ENCODE measurements around the gene PAWR. TPM values are rescaled to one million over a fixed set of nuclear protein-coding genes. Genes with fewer than 3 reads are reported as not detected.

The PAWR gene
- total and polyA plus RNA-seq, 9 of the 15 experiments (the other 6 are each of a cell fraction or from before 2014, with no cell fraction given): 0.82 TPM; not detected in 8

DNA sequence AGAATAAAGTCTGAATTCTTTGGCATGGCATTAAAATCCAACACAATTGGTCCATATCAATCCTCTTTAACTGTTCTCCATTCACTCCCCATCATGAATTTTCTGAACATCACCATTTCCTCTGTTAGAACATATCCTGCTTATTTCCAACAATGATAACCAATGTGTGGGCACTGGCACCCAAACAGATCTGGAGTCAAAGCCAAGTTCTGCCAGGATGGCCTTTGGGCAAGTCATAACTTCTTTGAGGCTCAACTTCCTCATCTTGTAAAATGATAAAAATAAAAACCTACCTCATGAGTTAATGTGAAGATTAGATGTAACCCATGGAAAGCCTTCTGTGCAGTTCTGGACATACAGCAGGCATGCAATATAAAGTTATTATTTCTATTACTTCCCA is 12.5 kb downstream of the PAWR start:
- ChIA-PET CTCF (ENCODE audit: low intra/inter-chr PET ratio) (no interaction called here), POLR2A (no interaction called here)
- Histone ChIP-seq H3K9me1 (ENCODE audit: control insufficient read depth, insufficient read depth, low read length) (no peaks in the 10 kb centered on the region), H3K9ac (ENCODE audit: insufficient read depth in 1 of 2, low read depth in 2 of 2, low read length in 2 of 2) (no peak overlapping the region), H3K4me3 (no peak overlapping the region), H3K4me1 (replicated peaks in 1 of 2; ENCODE audit: control insufficient read depth in 2 of 2, insufficient read depth in 2 of 2, low read length in 2 of 2) (no peaks in the 10 kb centered on the region), H3K9me3 (replicated peaks; ENCODE audit: control insufficient read depth, insufficient read depth, low read depth, low read length) (no peaks in the 10 kb centered on the region), H3K36me3 (ENCODE audit: control insufficient read depth, insufficient read depth, low read length) (no peaks in the 10 kb centered on the region), H3K79me2 (ENCODE audit: control insufficient read depth, insufficient read depth, low read length) (no peaks in the 10 kb centered on the region), H2AFZ (ENCODE audit: low read depth, low read length) (no peak overlapping the region), H3K27ac (ENCODE audit: extremely low read depth, low read depth, low read length) (no peak overlapping the region), H3K4me2 (ENCODE audit: insufficient read depth, low read length) (no peak overlapping the region), H3K27me3 (ENCODE audit: control insufficient read depth in 2 of 2, insufficient read depth in 2 of 2, low read length in 2 of 2) (no peaks in the 10 kb centered on the region), H4K20me1 (replicated peaks; ENCODE audit: control insufficient read depth, insufficient read depth, low read length) (no peaks in the 10 kb centered on the region)
- intact Hi-C loops (cut with micrococcal nuclease) (no loop called here), in situ Hi-C loops (cut with MboI) (no loop called here)
- no peak for ATAC-seq
- TF ChIP-seq OTX1 (CRISPR knock-in tag; IDR thresholded peaks at IDR 0.05) (no peak), HDGF (IDR thresholded peaks at IDR 0.05) (no peak), NFE2L1 (tag; IDR thresholded peaks at IDR 0.05; ENCODE audit: borderline replicate concordance, low read depth) (no peak), POLR2B (IDR thresholded peaks at IDR 0.05; ENCODE audit: low read depth, partially characterized antibody) (no peak), WHSC1 (IDR thresholded peaks at IDR 0.05; ENCODE audit: low read length) (no peak), PML (IDR thresholded peaks at IDR 0.05; ENCODE audit: low read length) (no peak), JUN (IDR thresholded peaks at IDR 0.05; ENCODE audit: borderline replicate concordance, low read depth, low read length) (no peak), JUN (CRISPR knock-in tag; IDR thresholded peaks at IDR 0.05; ENCODE audit: borderline replicate concordance) (no peak), STAT5A (IDR thresholded peaks at IDR 0.05; ENCODE audit: borderline replicate concordance, low read length) (no peak)
- TF ChIP-seq, protein P1, sequence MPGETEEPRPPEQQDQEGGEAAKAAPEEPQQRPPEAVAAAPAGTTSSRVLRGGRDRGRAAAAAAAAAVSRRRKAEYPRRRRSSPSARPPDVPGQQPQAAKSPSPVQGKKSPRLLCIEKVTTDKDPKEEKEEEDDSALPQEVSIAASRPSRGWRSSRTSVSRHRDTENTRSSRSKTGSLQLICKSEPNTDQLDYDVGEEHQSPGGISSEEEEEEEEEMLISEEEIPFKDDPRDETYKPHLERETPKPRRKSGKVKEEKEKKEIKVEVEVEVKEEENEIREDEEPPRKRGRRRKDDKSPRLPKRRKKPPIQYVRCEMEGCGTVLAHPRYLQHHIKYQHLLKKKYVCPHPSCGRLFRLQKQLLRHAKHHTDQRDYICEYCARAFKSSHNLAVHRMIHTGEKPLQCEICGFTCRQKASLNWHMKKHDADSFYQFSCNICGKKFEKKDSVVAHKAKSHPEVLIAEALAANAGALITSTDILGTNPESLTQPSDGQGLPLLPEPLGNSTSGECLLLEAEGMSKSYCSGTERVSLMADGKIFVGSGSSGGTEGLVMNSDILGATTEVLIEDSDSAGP (CRISPR knock-in tag; IDR thresholded peaks at IDR 0.05): no peak
- no TSS peak for BruUV-seq (replicated peaks)
- no peak for DNase-seq (ENCODE audit: extremely low read depth in 1 of 4, low spot score in 3 of 4)
- FAIRE-seq: no peak

Measured in K562 (cell line).